PC-9 (cell line): ENCODE data around the gene TNFRSF1A.

Experiments used
- CTCF ChIP-seq: fragments of 200-600 bp; sonication (generic); conservative IDR thresholded peaks from 2 replicates; pipeline ENCODE4 v1.6.1; 2017; ENCODE audit warnings: mixed run types, antibody characterized with exemption, mild to moderate bottlenecking, moderate library complexity
- EZH2 ChIP-seq: fragments of 200-600 bp; sonication (generic); IDR thresholded peaks from 2 replicates; pipeline ENCODE4 v1.8.0; 2017; ENCODE audit warnings: antibody characterized with exemption, low read depth

GRCh38 chr12:6323995-6324711 is 17.7 kb downstream of the TNFRSF1A start:
- TF ChIP-seq CTCF (no peak), EZH2 (no peak)
